GM23248 (cell line): ENCODE data around the gene TAOK1.

Experiments used
- EZH2 ChIP-seq: fragments of 200-600 bp; sonication (generic); IDR thresholded peaks from 2 replicates; pipeline ENCODE4 v1.6.1; 2018; ENCODE audit warnings: antibody characterized with exemption, mild to moderate bottlenecking; ENCODE audit not compliant: insufficient read depth, poor library complexity, severe bottlenecking
- EZH2phosphoT487 ChIP-seq: fragments of 200-600 bp; sonication (generic); IDR thresholded peaks from 2 replicates; pipeline ENCODE4 v1.6.1; 2018; ENCODE audit warnings: antibody characterized with exemption, moderate library complexity, mild to moderate bottlenecking, low read depth; ENCODE audit not compliant: insufficient read depth

GRCh38 chr17:29567304-29567553, 177.1 kb downstream of the TAOK1 start:
- TF ChIP-seq EZH2, result no peak
- no peak for TF ChIP-seq EZH2phosphoT487
